Fibroblast of skin of abdomen (primary cell): ENCODE data around the gene AKAP13.
"Not testable (repeated sequence)": the region's sequence is repeated elsewhere in the genome, so short reads cannot be mapped to it uniquely, and the experiment has no call there.

Experiments
- DNase-seq: peaks from one replicate; pipeline ENCODE4 v3.0.0-alpha.2; 2013

Gene AKAP13

GRCh38 chr15:85412066-85412465 is 31.7 kb downstream of the AKAP13 start:
- DNase-seq = peak; percentile 50

- DNase-seq = peak; percentile 70
These were observed 32.8 kb downstream of the AKAP13 start for GRCh38 chr15:85412956-85413854.

- no peak for DNase-seq
These were observed 33.6 kb downstream of the AKAP13 start for GRCh38 chr15:85414037-85414436.

- DNase-seq = no peak
These were observed 34.1 kb downstream of the AKAP13 start for GRCh38 chr15:85414495-85414894.

- no peak for DNase-seq
These were observed 34.6 kb downstream of the AKAP13 start for GRCh38 chr15:85414991-85415390.

- no peak for DNase-seq
These were observed 35.4 kb downstream of the AKAP13 start for GRCh38 chr15:85415783-85416182.

GRCh38 chr15:85417276-85417675 is 36.9 kb downstream of the AKAP13 start:
- DNase-seq = no peak

- no peak for DNase-seq
These were observed 38.8 kb downstream of the AKAP13 start for GRCh38 chr15:85419161-85419560.

- no peak for DNase-seq
These were observed 40.9 kb downstream of the AKAP13 start for GRCh38 chr15:85421116-85421925.

GRCh38 chr15:85422607-85423006 is 42.2 kb downstream of the AKAP13 start:
- DNase-seq = no peak

GRCh38 chr15:85423256-85423655 is 42.9 kb downstream of the AKAP13 start:
- DNase-seq = no peak

- DNase-seq = no peak
These were observed 43.8 kb downstream of the AKAP13 start for GRCh38 chr15:85424154-85424553.

- DNase-seq = no peak
These were observed 46.1 kb downstream of the AKAP13 start for GRCh38 chr15:85426481-85426880.

- no peak for DNase-seq
These were observed 47.1 kb downstream of the AKAP13 start for GRCh38 chr15:85427286-85428028.

GRCh38 chr15:85429522-85429921 is 49.1 kb downstream of the AKAP13 start:
- DNase-seq = no peak

GRCh38 chr15:85430406-85431204 is 50.2 kb downstream of the AKAP13 start:
- no peak for DNase-seq

- DNase-seq = no peak
These were observed 59.6 kb downstream of the AKAP13 start for GRCh38 chr15:85439996-85440395.

- DNase-seq = no peak
These were observed 60.0 kb downstream of the AKAP13 start for GRCh38 chr15:85440451-85440850.

GRCh38 chr15:85441854-85442253 is 61.5 kb downstream of the AKAP13 start:
- DNase-seq = not testable (repeated sequence)

- DNase-seq = no peak
These were observed 62.6 kb downstream of the AKAP13 start for GRCh38 chr15:85443046-85443445.

GRCh38 chr15:85443593-85444087 is 63.2 kb downstream of the AKAP13 start:
- peak; percentile 26 for DNase-seq
